Pulmonary artery endothelial cell (primary cell): ENCODE measurements around the gene XPNPEP2. TPM values are rescaled to one million over a fixed set of nuclear protein-coding genes. Genes with fewer than 3 reads are reported as not detected.

Experiments used
- DNase-seq: peaks from one replicate; pipeline ENCODE4 v3.0.0-alpha.2; 2011; ENCODE audit warnings: low read depth, low spot score
- total RNA-seq: library from RNA; depleted of rRNA; stranded (reverse); fragments of >200 nt; gene quantifications from 2 replicates; pipeline ENCODE4 v1.2.3, GENCODE V29; 2014

XPNPEP2 gene
- total RNA-seq, 1 donor from 2014 or later = not detected

GRCh38 chrX:129777218-129778030, 38.6 kb downstream of the XPNPEP2 start:
- DNase-seq = no peak

GRCh38 chrX:129779086-129779672, 40.4 kb downstream of the XPNPEP2 start:
- no peak for DNase-seq

GRCh38 chrX:129779747-129780146, 41.0 kb downstream of the XPNPEP2 start, which contains the start of gene SASH3:
Gene SASH3 (plus strand): TSS chrX:129779949. CDS start chrX:129780098, 149 bp downstream.
- no peak for DNase-seq

GRCh38 chrX:129780441-129781105, 41.8 kb downstream of the XPNPEP2 start:
- DNase-seq = no peak

GRCh38 chrX:129781134-129781672, 42.4 kb downstream of the XPNPEP2 start:
- no peak for DNase-seq

- no peak for DNase-seq
These were observed 43.1 kb downstream of the XPNPEP2 start for GRCh38 chrX:129781680-129782495.

GRCh38 chrX:129782706-129783105, 43.9 kb downstream of the XPNPEP2 start:
- no peak for DNase-seq

GRCh38 chrX:129783291-129783713, 44.5 kb downstream of the XPNPEP2 start:
- no peak for DNase-seq

- no peak for DNase-seq
These were observed 45.6 kb downstream of the XPNPEP2 start for GRCh38 chrX:129784371-129784770.

GRCh38 chrX:129785160-129785947, 46.6 kb downstream of the XPNPEP2 start:
- no peak for DNase-seq

- no peak for DNase-seq
These were observed 47.5 kb downstream of the XPNPEP2 start for GRCh38 chrX:129786210-129786651.

GRCh38 chrX:129787336-129788055, 48.7 kb downstream of the XPNPEP2 start:
- DNase-seq = no peak

GRCh38 chrX:129788527-129788926, 49.7 kb downstream of the XPNPEP2 start:
- DNase-seq = no peak

- DNase-seq = no peak
These were observed 51.4 kb downstream of the XPNPEP2 start for GRCh38 chrX:129790146-129790545.

- no peak for DNase-seq
These were observed 52.0 kb downstream of the XPNPEP2 start for GRCh38 chrX:129790808-129791207.

GRCh38 chrX:129791336-129791735, 52.6 kb downstream of the XPNPEP2 start:
- DNase-seq = no peak

GRCh38 chrX:129791961-129792570, 53.3 kb downstream of the XPNPEP2 start:
- no peak for DNase-seq

GRCh38 chrX:129792586-129793291, 54.0 kb downstream of the XPNPEP2 start:
- DNase-seq = no peak
